NCI-H2107 treated with DMSO at 0.1 percent for 48 hours (cell line): ENCODE results near the gene MRTFB.
"Not testable (repeated sequence)": the region's sequence is repeated elsewhere in the genome, so short reads cannot be mapped to it uniquely, and the experiment has no call there.

Experiments
- DNase-seq: peaks from one replicate; lab custom pipeline; 2025; ENCODE audit not compliant: unreplicated experiment; lab: John Stamatoyannopoulos, UW

MRTFB gene

DNA sequence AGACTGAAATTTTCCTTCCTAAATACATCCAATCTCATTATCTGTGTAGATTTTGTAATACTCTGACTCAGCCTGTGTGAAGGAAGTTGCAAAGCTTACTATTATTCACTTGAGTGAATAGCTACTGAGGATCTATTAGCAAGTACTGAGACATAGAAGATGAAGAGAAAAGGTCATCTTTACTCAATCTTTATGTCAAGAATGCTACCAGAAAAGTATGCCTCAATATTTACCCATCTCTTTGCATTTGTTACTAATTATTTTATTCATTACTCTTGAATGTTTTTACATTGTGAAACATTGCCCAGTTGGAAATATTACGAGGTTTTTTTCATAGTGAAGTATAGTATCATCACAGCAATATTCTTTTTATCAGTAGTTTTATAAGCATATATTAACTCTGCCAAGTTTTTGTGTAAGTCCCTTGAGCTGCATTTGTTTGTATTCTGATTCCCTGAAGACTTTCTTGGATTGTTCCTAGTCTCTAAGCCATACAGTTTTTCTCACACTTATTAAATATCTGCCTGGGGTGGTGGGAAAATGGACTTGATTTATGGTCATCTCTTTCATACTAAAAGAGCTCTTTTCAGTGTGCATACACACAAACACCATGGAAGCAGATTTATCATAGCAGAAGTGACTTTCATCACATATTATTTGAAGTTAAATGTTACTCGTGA lies 110.4 kb downstream of the MRTFB start:
- no peak for DNase-seq

DNA sequence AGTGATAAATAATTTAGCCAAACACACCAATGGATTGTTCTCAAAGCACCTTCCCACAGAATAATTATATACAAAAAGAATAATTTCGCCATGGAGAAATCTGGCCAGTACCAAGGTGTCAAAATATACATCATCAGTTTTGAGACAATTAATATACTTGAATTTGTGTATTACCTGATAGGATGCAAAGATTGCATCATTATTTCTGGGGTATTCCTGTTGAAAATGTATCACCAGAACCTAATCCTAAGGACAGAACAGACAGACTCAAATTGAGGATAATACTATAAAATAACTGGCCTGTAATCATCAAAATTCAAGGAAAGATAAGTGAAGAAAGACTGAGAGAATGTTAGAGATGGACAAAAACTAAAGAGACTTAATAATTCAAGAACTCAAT lies 111.9 kb downstream of the MRTFB start:
- no peak for DNase-seq

- DNase-seq: not testable (repeated sequence)
Measured at GRCh38 chr16:14183962-14184361, 112.8 kb downstream of the MRTFB start.

- peak; percentile 70 for DNase-seq
Measured at GRCh38 chr16:14186007-14186794, 115.1 kb downstream of the MRTFB start.

DNA sequence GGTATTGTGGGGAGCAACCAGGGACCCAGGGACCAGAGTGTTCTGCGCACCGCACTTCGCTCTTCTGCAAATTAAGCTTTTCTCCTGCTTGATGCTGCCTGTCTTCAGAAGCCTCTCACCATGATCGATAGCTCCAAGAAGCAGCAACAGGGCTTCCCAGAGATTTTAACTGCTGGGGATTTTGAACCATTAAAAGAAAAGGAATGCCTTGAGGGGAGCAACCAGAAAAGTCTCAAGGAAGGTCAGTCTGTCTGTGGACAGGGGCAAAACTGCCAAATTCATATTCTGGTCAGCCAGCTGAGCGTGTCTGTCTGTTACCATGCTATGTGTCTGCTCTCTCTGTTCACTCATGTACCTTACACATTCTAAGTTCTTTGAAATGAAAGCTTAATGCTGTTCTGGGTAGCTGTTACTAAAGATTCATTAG lies 115.7 kb downstream of the MRTFB start:
- no peak for DNase-seq

GRCh38 chr16:14187517-14188338 lies 116.6 kb downstream of the MRTFB start:
- DNase-seq: no peak

GRCh38 chr16:14193316-14193871 lies 122.3 kb downstream of the MRTFB start:
- DNase-seq: peak; percentile 78

GRCh38 chr16:14194721-14195120 lies 123.6 kb downstream of the MRTFB start:
- peak; percentile 17 for DNase-seq

- no peak for DNase-seq
Measured at GRCh38 chr16:14196011-14196410, 124.9 kb downstream of the MRTFB start.

DNA sequence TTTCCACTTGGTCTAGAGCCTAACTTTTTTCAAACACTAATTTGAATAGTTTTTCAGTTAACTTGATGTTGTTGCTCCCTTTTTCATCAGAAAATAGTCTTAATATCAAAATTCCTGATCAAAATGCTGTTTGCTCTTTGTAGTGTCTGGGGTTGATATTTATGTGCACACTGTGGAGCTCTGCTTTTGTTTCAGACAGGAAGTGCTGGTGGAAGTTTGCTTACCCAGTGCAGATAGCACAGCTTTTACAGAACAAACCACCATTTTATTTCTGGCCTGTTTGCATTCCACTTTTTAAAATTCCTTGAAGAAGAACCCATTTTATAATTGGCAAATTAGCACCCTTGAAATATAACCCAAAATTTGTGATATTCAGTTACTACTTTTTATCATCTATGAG lies 125.4 kb downstream of the MRTFB start:
- DNase-seq: peak; percentile 6

DNA sequence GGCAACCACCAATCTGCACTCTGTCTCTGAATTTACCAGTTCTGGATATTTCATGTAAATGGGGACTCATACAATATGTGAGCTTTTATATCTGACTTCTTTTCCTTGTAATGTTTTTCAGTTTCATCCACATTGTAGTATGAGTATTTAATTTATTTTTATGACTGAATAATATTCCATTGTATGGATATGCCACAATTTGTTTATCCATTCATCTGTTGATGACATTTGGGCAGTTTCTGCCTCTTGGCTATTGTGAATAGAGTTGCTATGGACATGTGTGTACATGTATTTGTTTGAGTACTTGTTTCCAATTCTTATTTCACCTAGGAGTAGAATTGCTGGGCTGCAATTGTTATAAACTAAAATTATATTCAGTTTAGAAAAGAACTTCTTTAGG lies 126.9 kb downstream of the MRTFB start:
- DNase-seq: no peak

- no peak for DNase-seq
Measured at GRCh38 chr16:14198572-14198971, 127.5 kb downstream of the MRTFB start.

DNA sequence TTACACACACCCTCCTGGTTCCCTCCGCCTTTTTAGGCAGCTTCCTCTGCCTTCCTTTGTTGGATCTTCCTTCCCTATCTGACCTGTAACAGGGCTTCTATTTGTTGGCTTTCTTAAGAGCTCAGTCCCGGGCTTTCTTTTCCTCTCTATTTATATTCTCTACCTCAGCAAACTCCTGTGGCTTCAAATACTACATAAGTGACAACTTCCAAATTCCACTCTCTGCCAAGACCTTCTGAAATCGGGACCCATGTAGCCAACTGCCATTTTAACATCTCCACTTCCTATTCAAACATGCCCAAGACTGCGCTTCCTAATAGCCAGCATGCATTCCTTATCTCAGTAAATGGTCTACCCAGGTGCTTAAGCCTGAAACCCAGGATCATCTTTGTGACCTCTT lies 128.1 kb downstream of the MRTFB start:
- DNase-seq: no peak

- DNase-seq: no peak
Measured at GRCh38 chr16:14199624-14200023, 128.5 kb downstream of the MRTFB start.

GRCh38 chr16:14202095-14202494 lies 131.0 kb downstream of the MRTFB start:
- DNase-seq: no peak

GRCh38 chr16:14202697-14203096 lies 131.6 kb downstream of the MRTFB start:
- no peak for DNase-seq

DNA sequence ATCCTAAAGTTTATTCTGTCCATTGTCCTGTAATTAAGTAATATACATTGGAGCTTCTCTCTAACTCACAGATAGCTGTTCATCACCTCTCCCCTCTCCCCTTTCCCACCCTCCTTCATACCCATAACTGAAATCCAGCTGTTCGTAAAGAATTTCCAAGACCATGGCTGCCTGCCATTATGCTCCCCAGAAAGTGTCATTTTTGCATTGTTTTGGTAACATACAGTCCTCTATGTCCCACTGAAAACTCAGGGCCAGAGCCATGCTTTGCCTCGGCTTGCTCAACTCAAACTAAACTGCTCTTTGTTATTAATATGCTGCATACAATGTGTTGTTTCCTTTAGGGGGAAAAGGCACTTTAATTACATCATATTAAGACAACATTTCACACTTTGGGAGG lies 132.0 kb downstream of the MRTFB start:
- no peak for DNase-seq

- DNase-seq: no peak
Measured at GRCh38 chr16:14205666-14206065, 134.5 kb downstream of the MRTFB start.

DNA sequence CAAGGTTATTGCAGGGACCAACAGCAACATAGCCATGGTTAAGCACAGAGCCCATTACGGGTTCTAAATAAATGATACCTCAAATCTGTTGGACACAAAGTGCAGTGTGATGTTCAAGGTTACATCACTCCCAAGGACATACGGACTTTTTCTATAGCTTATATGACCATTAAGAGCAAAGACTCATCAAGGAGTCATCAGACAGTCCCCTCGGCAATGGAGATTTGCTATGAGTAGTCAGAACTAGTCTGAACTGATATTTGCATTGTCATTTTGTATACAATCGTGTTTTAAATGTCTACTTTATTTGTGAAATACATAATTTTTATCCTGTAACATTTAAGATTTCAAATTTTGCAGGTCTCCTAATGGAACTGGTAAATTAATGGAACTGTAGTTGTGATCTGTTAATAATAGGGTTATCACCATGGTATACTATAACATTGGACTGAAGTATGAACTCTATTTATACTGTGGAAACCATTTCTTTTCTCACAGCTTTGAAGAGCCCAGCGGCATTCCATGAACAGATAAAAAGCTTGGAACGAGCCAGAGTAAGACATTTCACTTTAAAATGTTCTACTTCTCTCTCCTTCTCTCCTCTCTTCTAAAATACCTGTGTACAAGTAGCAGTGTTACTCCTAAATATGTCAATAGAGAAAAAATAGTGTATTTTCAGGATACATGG lies 140.9 kb downstream of the MRTFB start:
- DNase-seq: no peak

DNA sequence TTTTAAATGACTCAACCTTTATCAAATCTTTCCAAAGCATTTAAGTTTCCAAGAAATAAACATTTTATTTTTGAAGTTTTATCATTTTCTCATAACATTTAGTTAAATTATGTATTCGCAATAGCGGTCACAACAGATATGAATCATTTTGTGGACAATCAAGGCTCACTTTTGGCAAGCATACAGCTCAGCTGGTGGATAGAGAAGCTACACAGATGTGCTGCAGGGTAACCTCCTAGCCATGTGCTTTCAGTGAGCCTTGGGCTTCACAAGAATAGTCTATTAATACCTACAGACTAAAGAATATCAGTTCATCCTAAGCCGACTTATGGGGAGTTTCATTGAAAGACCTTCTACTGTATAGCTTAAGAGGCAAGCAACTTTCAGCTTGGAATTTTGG lies 144.8 kb downstream of the MRTFB start:
- no peak for DNase-seq

GRCh38 chr16:14219983-14220382 lies 148.9 kb downstream of the MRTFB start:
- DNase-seq: no peak
